ENCODE results near the gene TAF11L3.
"Not testable (repeated sequence)": the region's sequence is repeated elsewhere in the genome, so short reads cannot be mapped to it uniquely, and the experiment has no call there.

TAF11L3 gene

GRCh38 chr5:17518067-17518466 lies at the start of gene TAF11L3:
Gene TAF11L3, plus strand, starts transcription at chr5:17518367.
- not testable (repeated sequence) for DNase-seq (ENCODE audit: low spot score); FAIRE-seq

- FAIRE-seq (no peak), DNase-seq (ENCODE audit: low spot score) (no peak)
Observed at GRCh38 chr5:17470064-17470463, 48.1 kb upstream of the TAF11L3 start.

- not testable (repeated sequence) for DNase-seq (ENCODE audit: low spot score); FAIRE-seq
Observed at GRCh38 chr5:17475064-17475463, 43.1 kb upstream of the TAF11L3 start.

- DNase-seq (ENCODE audit: low spot score) = no peak
- FAIRE-seq = no peak
Observed at GRCh38 chr5:17477043-17477442, 41.1 kb upstream of the TAF11L3 start.

- DNase-seq (ENCODE audit: low spot score) = no peak
- FAIRE-seq = no peak
Observed at GRCh38 chr5:17477573-17478265, 40.4 kb upstream of the TAF11L3 start.

GRCh38 chr5:17481378-17481777 lies 36.8 kb upstream of the TAF11L3 start:
- FAIRE-seq (no peak), DNase-seq (ENCODE audit: low spot score) (no peak)

- FAIRE-seq (no peak), DNase-seq (ENCODE audit: low spot score) (no peak)
Observed at GRCh38 chr5:17482790-17483189, 35.4 kb upstream of the TAF11L3 start.

- DNase-seq (ENCODE audit: low spot score) = not testable (repeated sequence)
- peak; percentile 53 for FAIRE-seq
Observed at GRCh38 chr5:17486464-17487173, 31.5 kb upstream of the TAF11L3 start.

- DNase-seq (ENCODE audit: low spot score) (no peak), FAIRE-seq (no peak)
Observed at GRCh38 chr5:17487174-17487512, 31.0 kb upstream of the TAF11L3 start.

- not testable (repeated sequence) for DNase-seq (ENCODE audit: low spot score); FAIRE-seq
Observed at GRCh38 chr5:17491257-17491656, 26.9 kb upstream of the TAF11L3 start.

- FAIRE-seq = no peak
- no peak for DNase-seq (ENCODE audit: low spot score)
Observed at GRCh38 chr5:17492770-17493169, 25.4 kb upstream of the TAF11L3 start.

GRCh38 chr5:17497446-17497845 lies 20.7 kb upstream of the TAF11L3 start:
- DNase-seq (ENCODE audit: low spot score) (no peak), FAIRE-seq (no peak)

- DNase-seq (ENCODE audit: low spot score); FAIRE-seq: not testable (repeated sequence)
Observed at GRCh38 chr5:17497931-17498330, 20.2 kb upstream of the TAF11L3 start, which contains the start of gene TAF11L2. Gene TAF11L2, plus strand, starts transcription at chr5:17498231.

GRCh38 chr5:17511775-17512325 lies 6.3 kb upstream of the TAF11L3 start:
- DNase-seq (ENCODE audit: low spot score) = no peak
- peak; percentile 40 for FAIRE-seq

GRCh38 chr5:17517526-17517925 lies 641 bp upstream of the TAF11L3 start:
- FAIRE-seq; DNase-seq (ENCODE audit: low spot score): not testable (repeated sequence)

- FAIRE-seq; DNase-seq (ENCODE audit: low spot score): not testable (repeated sequence)
Observed at GRCh38 chr5:17519508-17519907, 1.3 kb downstream of the TAF11L3 start.

- not testable (repeated sequence) for FAIRE-seq; DNase-seq (ENCODE audit: low spot score)
Observed at GRCh38 chr5:17521501-17521900, 3.3 kb downstream of the TAF11L3 start, which contains the start of gene TAF11L4. Gene TAF11L4, plus strand, starts transcription at chr5:17521801.

- FAIRE-seq; DNase-seq (ENCODE audit: low spot score): not testable (repeated sequence)
Observed at GRCh38 chr5:17524935-17525334, 6.8 kb downstream of the TAF11L3 start, which contains the start of gene TAF11L5. Gene TAF11L5, plus strand, starts transcription at chr5:17525235.

- DNase-seq (ENCODE audit: low spot score); FAIRE-seq: not testable (repeated sequence)
Observed at GRCh38 chr5:17526504-17526903, 8.3 kb downstream of the TAF11L3 start.

- DNase-seq (ENCODE audit: low spot score); FAIRE-seq: not testable (repeated sequence)
Observed at GRCh38 chr5:17528369-17528768, 10.2 kb downstream of the TAF11L3 start, which contains the start of gene TAF11L6. Gene TAF11L6, plus strand, starts transcription at chr5:17528669.

All from urothelium cell line (cell line).